Mesenchymal stem cell (in vitro differentiated cells and primary cell): Measurements from ENCODE around the gene SOCS4.
"Not testable (repeated sequence)": the region's sequence is repeated elsewhere in the genome, so short reads cannot be mapped to it uniquely, and the experiment has no call there.

Experiments used
- DNase-seq: peaks from one replicate; pipeline ENCODE4 v3.0.0-alpha.2; 2013
- H2AFZ ChIP-seq: one replicate; pipeline ENCODE4 v1.6.1; 2013; ENCODE audit warnings: low read depth, mild to moderate bottlenecking, control low read depth, inconsistent platforms, low read length, moderate library complexity
- H2AK5ac ChIP-seq: 2 replicates; pipeline ENCODE4 v1.6.1; 2013; ENCODE audit warnings: low read length, moderate library complexity, mild to moderate bottlenecking, inconsistent platforms; ENCODE audit not compliant: severe bottlenecking
- H2BK120ac ChIP-seq: one replicate; pipeline ENCODE4 v1.6.1; 2013; ENCODE audit warnings: low read depth, mild to moderate bottlenecking, inconsistent platforms, low read length, moderate library complexity
- H2BK12ac ChIP-seq, 2 experiments: one replicate each; pipeline ENCODE4 v1.6.1; 2013; ENCODE audit warnings: inconsistent platforms in 2 of 2, low read length in 2 of 2, mild to moderate bottlenecking in 2 of 2, moderate library complexity in 2 of 2, control low read depth in 1 of 2
- H2BK15ac ChIP-seq: one replicate; pipeline ENCODE4 v1.6.1; 2013; ENCODE audit warnings: mild to moderate bottlenecking, low read depth, inconsistent platforms; ENCODE audit not compliant: poor library complexity, severe bottlenecking
- H2BK5ac ChIP-seq: 2 replicates; pipeline ENCODE4 v1.6.1; 2013; ENCODE audit warnings: low read depth, mild to moderate bottlenecking, low read length, control low read depth, inconsistent platforms; ENCODE audit not compliant: poor library complexity, severe bottlenecking
- H3K14ac ChIP-seq, 2 experiments: one replicate each; pipeline ENCODE4 v1.6.1; 2013; ENCODE audit warnings: inconsistent platforms in 2 of 2, low read length in 2 of 2, control low read depth in 1 of 2, mild to moderate bottlenecking in 1 of 2, moderate library complexity in 1 of 2
- H3K18ac ChIP-seq, 2 experiments: one replicate each; pipeline ENCODE4 v1.6.1; 2013; ENCODE audit warnings: inconsistent platforms in 2 of 2, low read length in 2 of 2, control low read depth in 1 of 2, low read depth in 1 of 2, mild to moderate bottlenecking in 1 of 2
- H3K23ac ChIP-seq, 2 experiments: one replicate each; pipeline ENCODE4 v1.6.1; 2013; ENCODE audit warnings: inconsistent platforms in 2 of 2, low read length in 2 of 2, mild to moderate bottlenecking in 2 of 2, moderate library complexity in 2 of 2, control low read depth in 1 of 2
- H3K27ac ChIP-seq: 2 replicates; pipeline ENCODE4 v1.5.1; 2013; ENCODE audit warnings: mild to moderate bottlenecking, moderate library complexity, low read length, control low read depth, inconsistent platforms; ENCODE audit not compliant: poor library complexity, severe bottlenecking
- H3K27me3 ChIP-seq, 2 experiments: 2 replicates each; pipeline versions ENCODE4 v1.6.1 to v1.7.0; 2013; ENCODE audit warnings: low read length in 2 of 2, mild to moderate bottlenecking in 2 of 2, moderate library complexity in 2 of 2, control low read depth in 1 of 2, inconsistent platforms in 1 of 2; ENCODE audit not compliant: control insufficient read depth in 1 of 2, insufficient read depth in 1 of 2
- H3K36me3 ChIP-seq, 2 experiments: 2 replicates each; pipeline versions ENCODE4 v1.6.1 to v1.7.0; 2013; ENCODE audit warnings: low read length in 2 of 2, control low read depth in 1 of 2, inconsistent platforms in 1 of 2, low read depth in 1 of 2, mild to moderate bottlenecking in 1 of 2; ENCODE audit not compliant: insufficient read depth in 2 of 2, control insufficient read depth in 1 of 2
- H3K4ac ChIP-seq, 2 experiments: one replicate each; pipeline ENCODE4 v1.6.1; 2013; ENCODE audit warnings: inconsistent platforms in 2 of 2, low read length in 2 of 2, mild to moderate bottlenecking in 2 of 2, moderate library complexity in 2 of 2, control low read depth in 1 of 2, low read depth in 1 of 2
- H3K4me1 ChIP-seq: 2 replicates; pipeline ENCODE4 v1.6.1; 2013; ENCODE audit warnings: low read depth, low read length, control low read depth; ENCODE audit not compliant: control insufficient read depth, insufficient read depth
- H3K4me2 ChIP-seq: 2 replicates; pipeline ENCODE4 v1.6.1; 2013; ENCODE audit warnings: low read length, mild to moderate bottlenecking, inconsistent platforms; ENCODE audit not compliant: poor library complexity, severe bottlenecking
- H3K4me3 ChIP-seq, 2 experiments: 2 replicates each; pipeline versions ENCODE4 v1.5.1 to v1.7.0; 2013; ENCODE audit warnings: low read length in 2 of 2, mild to moderate bottlenecking in 2 of 2, control low read depth in 1 of 2, low read depth in 1 of 2; ENCODE audit not compliant: insufficient read depth in 1 of 2
- H3K79me1 ChIP-seq: replicated peaks from 2 replicates; pipeline ENCODE4 v1.6.1; 2013; ENCODE audit warnings: mild to moderate bottlenecking, control low read depth, low read length, inconsistent platforms; ENCODE audit not compliant: poor library complexity, severe bottlenecking
- H3K9ac ChIP-seq: 2 replicates; pipeline ENCODE4 v1.7.0; 2013; ENCODE audit warnings: mild to moderate bottlenecking, low read length, moderate library complexity
- H3K9me3 ChIP-seq: 2 replicates; pipeline ENCODE4 v1.7.0; 2013; ENCODE audit warnings: mild to moderate bottlenecking, low read length; ENCODE audit not compliant: control insufficient read depth
- H4K8ac ChIP-seq: one replicate; pipeline ENCODE4 v1.6.1; 2013; ENCODE audit warnings: inconsistent platforms, mild to moderate bottlenecking, low read length, moderate library complexity
- H4K91ac ChIP-seq: one replicate; pipeline ENCODE4 v1.6.1; 2013; ENCODE audit warnings: mild to moderate bottlenecking, low read length, inconsistent platforms
- WGBS: methylation state at CpG from one replicate; pipeline ENCODE4 v1.1.7; 2013; ENCODE audit warnings: mixed read lengths; 5-methylcytosine and 5-hydroxymethylcytosine counted together

The SOCS4 gene

DNA sequence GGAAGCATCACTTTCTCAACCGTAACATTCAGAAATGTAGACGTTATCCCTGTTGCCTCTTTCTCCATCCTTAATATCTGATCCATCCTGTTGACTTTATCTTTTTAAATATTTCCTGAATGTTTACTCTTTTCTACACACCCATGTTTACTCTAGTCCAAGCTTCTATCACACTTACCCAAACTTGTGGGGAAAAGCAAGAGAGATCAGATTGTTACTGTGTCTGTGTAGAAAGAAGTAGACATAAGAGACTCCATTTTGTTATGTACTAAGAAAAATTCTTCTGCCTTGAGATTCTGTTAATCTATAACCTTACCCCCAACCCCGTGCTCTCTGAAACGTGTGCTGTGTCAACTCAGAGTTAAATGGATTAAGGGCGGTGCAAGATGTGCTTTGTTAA lies 2.7 kb upstream of the SOCS4 start:
- not testable (repeated sequence) for H3K27me3 ChIP-seq, H4K91ac ChIP-seq
- 99% methylated on average over 2 of the region's 5 CpGs for WGBS

DNA sequence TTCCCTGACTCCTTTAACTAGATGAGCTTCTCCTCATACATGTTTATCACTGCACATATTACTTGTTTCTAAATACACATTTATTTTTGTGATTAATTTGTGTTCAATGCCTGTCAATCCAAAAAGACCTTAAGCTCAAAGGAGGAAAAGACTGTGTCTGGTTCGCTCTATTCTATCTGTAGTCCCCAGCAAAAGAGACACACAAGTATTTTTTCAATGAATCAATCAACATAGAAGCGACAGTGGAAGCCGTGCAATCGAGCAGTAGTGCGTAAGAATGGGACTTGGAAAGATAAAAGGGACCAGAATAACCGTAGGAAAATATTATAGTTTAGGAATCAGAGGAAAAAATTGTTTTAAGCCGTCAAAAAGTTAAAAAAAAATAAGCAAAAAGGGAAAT lies 1.1 kb upstream of the SOCS4 start:
- DNase-seq: no peak
- Histone ChIP-seq H3K23ac (no peak overlapping the region), H2BK5ac (no peak overlapping the region), H3K14ac (no peak overlapping the region), H2AFZ (no peak overlapping the region), H3K27ac (no peak overlapping the region), H2BK15ac (no peak overlapping the region), H3K4me1 (no peaks in the 10 kb centered on the region), H3K36me3 (peaks cover 3% of the 10 kb centered on the region in 2 experiments), H3K4ac (no peak overlapping the region), H4K8ac (no peak overlapping the region), H2AK5ac (no peak overlapping the region), H2BK12ac (no peak overlapping the region), H3K4me2 (peak overlapping the region; percentile 56), H3K9ac (peak overlapping the region; percentile 95), H3K27me3 (no peaks in the 10 kb centered on the region), H4K91ac (no peak overlapping the region), H3K79me1 (peaks cover 18% of the 10 kb centered on the region), H3K9me3 (no peaks in the 10 kb centered on the region), H3K18ac (no peak overlapping the region), H3K4me3 (peak overlapping the region in 1 of 2 experiments; percentile 99), H2BK120ac (no peak overlapping the region)
- 16% methylated on average over 6 of the region's 7 CpGs for WGBS

More for the DNA sequence above, 2.7 kb upstream of the SOCS4 start:
- not testable (repeated sequence) for H2BK120ac ChIP-seq, H4K8ac ChIP-seq, H2AFZ ChIP-seq, H3K23ac ChIP-seq, H2BK12ac ChIP-seq, H3K4me1 ChIP-seq, H3K9ac ChIP-seq, DNase-seq, H2AK5ac ChIP-seq, H3K4me3 ChIP-seq, H2BK15ac ChIP-seq, H3K36me3 ChIP-seq, H3K18ac ChIP-seq, H3K9me3 ChIP-seq, H2BK5ac ChIP-seq, H3K14ac ChIP-seq, H3K4ac ChIP-seq, H3K4me2 ChIP-seq
- H3K79me1 ChIP-seq: peaks cover 20% of the 10 kb centered on the region
- H3K27ac ChIP-seq: peak overlapping the region; percentile 41

DNA sequence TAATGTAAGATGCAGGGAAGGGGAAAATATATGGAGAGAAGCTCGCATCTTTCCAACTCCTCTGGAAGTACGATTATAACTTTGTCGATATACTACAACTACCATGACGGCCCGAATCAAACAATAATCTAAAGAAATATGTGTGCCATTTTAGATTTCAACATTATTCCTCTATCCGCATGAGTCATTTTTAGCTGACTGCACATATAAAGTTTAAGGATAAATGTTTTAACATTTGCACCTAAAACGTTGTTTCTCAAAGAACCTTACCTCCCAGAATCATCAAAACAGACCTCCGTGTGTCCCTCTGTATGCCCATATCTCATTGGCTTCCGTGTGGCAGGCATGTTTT lies 619 bp upstream of the SOCS4 start:
- no peak overlapping the region for H3K4ac ChIP-seq

DNA sequence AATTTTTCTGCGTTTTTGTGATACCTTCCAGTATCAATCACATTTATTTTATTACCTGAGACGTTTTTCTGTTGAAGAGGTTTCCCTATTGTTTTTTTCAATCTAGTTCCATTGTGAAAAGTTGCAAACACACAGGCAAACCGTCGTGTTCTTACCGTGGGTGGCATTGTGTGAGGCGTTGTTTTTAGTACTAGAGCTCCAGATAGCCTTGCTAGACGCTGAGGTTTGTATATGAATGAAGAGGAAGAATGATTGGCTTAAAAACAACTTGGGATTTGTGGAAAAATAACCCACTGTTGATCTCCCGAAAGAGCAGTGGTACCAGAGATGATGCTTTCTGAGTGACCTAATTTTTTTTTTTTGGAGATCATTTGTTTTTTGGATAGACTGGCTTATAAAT lies 1.0 kb downstream of the SOCS4 start:
- no peak overlapping the region for H3K23ac ChIP-seq
- no peaks in the 10 kb centered on the region for H3K9me3 ChIP-seq
- peak overlapping the region; percentile 95 for H3K9ac ChIP-seq
- H2BK15ac ChIP-seq: no peak overlapping the region
- no peak overlapping the region for H4K91ac ChIP-seq
- no peak overlapping the region for H2AK5ac ChIP-seq
- no peak overlapping the region for H2BK120ac ChIP-seq
- H3K36me3 ChIP-seq: peaks cover 0 to 10% of the 10 kb centered on the region in 2 experiments
- H2BK5ac ChIP-seq: no peak overlapping the region
- WGBS: 3% methylated on average over 7 of the region's 8 CpGs
- no peak overlapping the region for H3K14ac ChIP-seq
- peaks cover 6% of the 10 kb centered on the region for H3K79me1 ChIP-seq
- H3K27me3 ChIP-seq: no peaks in the 10 kb centered on the region
- no peak overlapping the region for H3K27ac ChIP-seq
- peak overlapping the region; percentile 42 to 99 for H3K4me3 ChIP-seq
- H3K4me2 ChIP-seq: peak overlapping the region; percentile 67
- no peaks in the 10 kb centered on the region for H3K4me1 ChIP-seq
- H3K4ac ChIP-seq: no peak overlapping the region
- H2BK12ac ChIP-seq: no peak overlapping the region
- H4K8ac ChIP-seq: no peak overlapping the region
- peak; percentile 33 for DNase-seq
- H2AFZ ChIP-seq: no peak overlapping the region
- H3K18ac ChIP-seq: no peak overlapping the region

More for the DNA sequence above, 619 bp upstream of the SOCS4 start:
- Histone ChIP-seq H4K8ac (no peak overlapping the region), H3K9me3 (no peaks in the 10 kb centered on the region), H3K9ac (peak overlapping the region; percentile 95), H3K18ac (no peak overlapping the region), H3K4me3 (peak overlapping the region in 1 of 2 experiments; percentile 99), H3K27me3 (no peaks in the 10 kb centered on the region), H3K4me1 (no peaks in the 10 kb centered on the region), H2AFZ (peak overlapping the region; percentile 94), H3K14ac (no peak overlapping the region), H2BK120ac (no peak overlapping the region), H3K79me1 (peaks cover 16% of the 10 kb centered on the region), H3K27ac (peak overlapping the region; percentile 33), H2BK12ac (no peak overlapping the region), H2BK5ac (no peak overlapping the region), H4K91ac (no peak overlapping the region), H2BK15ac (no peak overlapping the region), H2AK5ac (no peak overlapping the region), H3K36me3 (peaks cover 1 to 3% of the 10 kb centered on the region in 2 experiments), H3K4me2 (peak overlapping the region; percentile 56), H3K23ac (no peak overlapping the region)
- WGBS: 2% methylated on average over 6 of the region's 9 CpGs
- DNase-seq: no peak
